22Rv1 (cell line): Measurements from ENCODE around the gene NAA40.

Source experiments
- H3K27ac ChIP-seq: fragments of 450-650 bp; 2 replicates; pipeline ENCODE4 v1.5.1; 2017
- ZFX ChIP-seq: fragments of 450-650 bp; IDR thresholded peaks from 2 replicates; pipeline ENCODE4 v1.6.1; 2017; ENCODE audit warnings: antibody characterized with exemption, borderline replicate concordance
- TF ChIP-seq, protein P1 (sequence below): fragments of 450-650 bp; IDR thresholded peaks from 2 replicates; pipeline ENCODE4 v1.5.1; 2017; ENCODE audit warnings: mild to moderate bottlenecking

The NAA40 gene

GRCh38 chr11:64006398-64006797 is 67.6 kb downstream of the NAA40 start:
- no peak for TF ChIP-seq ZFX
- TF ChIP-seq, protein P1, sequence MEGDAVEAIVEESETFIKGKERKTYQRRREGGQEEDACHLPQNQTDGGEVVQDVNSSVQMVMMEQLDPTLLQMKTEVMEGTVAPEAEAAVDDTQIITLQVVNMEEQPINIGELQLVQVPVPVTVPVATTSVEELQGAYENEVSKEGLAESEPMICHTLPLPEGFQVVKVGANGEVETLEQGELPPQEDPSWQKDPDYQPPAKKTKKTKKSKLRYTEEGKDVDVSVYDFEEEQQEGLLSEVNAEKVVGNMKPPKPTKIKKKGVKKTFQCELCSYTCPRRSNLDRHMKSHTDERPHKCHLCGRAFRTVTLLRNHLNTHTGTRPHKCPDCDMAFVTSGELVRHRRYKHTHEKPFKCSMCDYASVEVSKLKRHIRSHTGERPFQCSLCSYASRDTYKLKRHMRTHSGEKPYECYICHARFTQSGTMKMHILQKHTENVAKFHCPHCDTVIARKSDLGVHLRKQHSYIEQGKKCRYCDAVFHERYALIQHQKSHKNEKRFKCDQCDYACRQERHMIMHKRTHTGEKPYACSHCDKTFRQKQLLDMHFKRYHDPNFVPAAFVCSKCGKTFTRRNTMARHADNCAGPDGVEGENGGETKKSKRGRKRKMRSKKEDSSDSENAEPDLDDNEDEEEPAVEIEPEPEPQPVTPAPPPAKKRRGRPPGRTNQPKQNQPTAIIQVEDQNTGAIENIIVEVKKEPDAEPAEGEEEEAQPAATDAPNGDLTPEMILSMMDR = no peak
- peak overlapping the region; percentile 94 for H3K27ac ChIP-seq
